GM12878 (cell line): ENCODE data around the gene FSTL4. TPM values are rescaled to one million over a fixed set of nuclear protein-coding genes. Genes with fewer than 3 reads are reported as not detected.

ENCODE experiments used
- ATAC-seq: fragments of 200-7000 bp; cut with Tn5 transposase; 3 replicates; pipeline ENCODE4 v1.9.1; 2020; ENCODE audit warnings: mild to moderate bottlenecking, moderate library complexity
- BruUV-seq: library from RNA; stranded (reverse); fragments of 400-500 nt; replicated peaks from 2 replicates; lab custom pipeline; 2021; lab: Mats Ljungman, UMichigan
- CTCF ChIA-PET: fragments of 300-600 bp; sonication (Branson Sonifier 250); formaldehyde crosslinking; extraction: SDS; loops from one replicate; lab custom pipeline; 2021; ENCODE audit warnings: inconsistent platforms; lab: Yijun Ruan, JAX
- POLR2A ChIA-PET: fragments of 350-600 bp; formaldehyde crosslinking; extraction: SDS; loops from one replicate; lab custom pipeline; 2021; ENCODE audit warnings: inconsistent platforms; lab: Charles Lee
- RAD21 ChIA-PET: fragments of 300-600 bp; sonication (Branson Sonifier 250); formaldehyde crosslinking; loops from one replicate; lab custom pipeline; 2023; ENCODE audit warnings: antibody characterized with exemption; ENCODE audit not compliant: unreplicated experiment; lab: Charles Lee
- SMC1A ChIA-PET: fragments of 300-600 bp; sonication (Branson Sonifier 250); formaldehyde crosslinking; loops from one replicate; lab custom pipeline; 2023; ENCODE audit not compliant: unreplicated experiment, uncharacterized antibody; lab: Charles Lee
- DNase-seq: peaks from one replicate; pipeline ENCODE4 v3.0.0-alpha.2; 2011; ENCODE audit warnings: low read depth, low spot score
- FAIRE-seq: peaks from 3 replicates; lab custom pipeline; 2011; peaks lifted over from hg19 to GRCh38; lab: Jason Lieb, UNC
- H2AFZ ChIP-seq: 2 replicates; pipeline ENCODE4 v1.6.0; 2011; ENCODE audit warnings: low read depth, low read length, control low read depth; ENCODE audit not compliant: control insufficient read depth
- H3K27ac ChIP-seq: 2 replicates; pipeline ENCODE4 v1.5.1; 2011; ENCODE audit warnings: control low read depth; ENCODE audit not compliant: control insufficient read depth, insufficient read depth
- H3K27me3 ChIP-seq, 2 experiments: replicated peaks in 1 of 2; 2 replicates each; pipeline versions ENCODE4 v1.6.0 to v1.6.1; 2011; ENCODE audit warnings: low read length in 1 of 2; ENCODE audit not compliant: control insufficient read depth in 2 of 2, insufficient read depth in 2 of 2
- H3K36me3 ChIP-seq, 2 experiments: 2 replicates each; pipeline ENCODE4 v1.5.1; 2011; ENCODE audit warnings: low read length in 1 of 2; ENCODE audit not compliant: control insufficient read depth in 2 of 2, insufficient read depth in 2 of 2
- H3K4me1 ChIP-seq: 2 replicates; pipeline ENCODE4 v1.6.1; 2011; ENCODE audit warnings: mild to moderate bottlenecking, low read length, moderate library complexity, mixed read lengths; ENCODE audit not compliant: control insufficient read depth, insufficient read depth
- H3K4me2 ChIP-seq: 2 replicates; pipeline ENCODE4 v1.6.0; 2011; ENCODE audit warnings: control low read depth; ENCODE audit not compliant: control insufficient read depth, insufficient read depth
- H3K4me3 ChIP-seq: fragments of 200-600 bp; sonication (generic); 2 replicates; pipeline ENCODE4 v1.5.1; 2016
- H3K79me2 ChIP-seq: 2 replicates; pipeline ENCODE4 v1.6.0; 2011; ENCODE audit warnings: low read length; ENCODE audit not compliant: control insufficient read depth, insufficient read depth
- H3K9ac ChIP-seq: 2 replicates; pipeline ENCODE4 v1.8.0; 2011; ENCODE audit warnings: low read length, control low read depth, mixed read lengths; ENCODE audit not compliant: control insufficient read depth, insufficient read depth
- H3K9me3 ChIP-seq: replicated peaks from 3 replicates; pipeline ENCODE4 v1.5.1; 2011; ENCODE audit warnings: mild to moderate bottlenecking, low read length; ENCODE audit not compliant: control insufficient read depth, insufficient read depth
- H4K20me1 ChIP-seq: 2 replicates; pipeline ENCODE4 v1.6.0; 2011; ENCODE audit not compliant: control insufficient read depth, insufficient read depth
- BCL11A ChIP-seq: IDR thresholded peaks from 2 replicates; pipeline ENCODE4 v1.6.1; 2011; ENCODE audit warnings: low read depth, low read length
- CHD4 ChIP-seq: fragments of 200-600 bp; sonication (generic); IDR thresholded peaks from 2 replicates; pipeline ENCODE4 v1.6.1; 2016; ENCODE audit warnings: mild to moderate bottlenecking
- EED ChIP-seq: sonication (generic); IDR thresholded peaks from 2 replicates; pipeline ENCODE4 v1.6.1; 2016; ENCODE audit warnings: antibody characterized with exemption, low read depth
- IKZF1 ChIP-seq: fragments of 450-650 bp; conservative IDR thresholded peaks from 2 replicates; pipeline ENCODE4 v1.6.1; 2017; ENCODE audit warnings: antibody characterized with exemption, mild to moderate bottlenecking
- IKZF2 ChIP-seq, 2 experiments: fragments of 450-650 bp; IDR thresholded peaks; 2 replicates each; pipeline ENCODE4 v1.6.1; 2017; ENCODE audit warnings: mild to moderate bottlenecking in 2 of 2, moderate library complexity in 2 of 2
- IRF4 ChIP-seq: IDR thresholded peaks from 2 replicates; pipeline ENCODE4 v1.6.1; 2011; ENCODE audit warnings: low read depth, low read length
- MEF2B ChIP-seq: fragments of 450-650 bp; IDR thresholded peaks from 2 replicates; pipeline ENCODE4 v1.6.1; 2018; ENCODE audit warnings: mild to moderate bottlenecking, moderate library complexity; ENCODE audit not compliant: partially characterized antibody, poor library complexity, severe bottlenecking
- NFIC ChIP-seq: IDR thresholded peaks from 2 replicates; pipeline ENCODE4 v1.6.1; 2012; ENCODE audit warnings: low read depth, mild to moderate bottlenecking, inconsistent platforms, low read length, moderate library complexity
- NRF1 ChIP-seq: conservative IDR thresholded peaks from 2 replicates; pipeline ENCODE4 v1.6.1; 2011; ENCODE audit warnings: mild to moderate bottlenecking, low read depth, low read length, improper control_type of control experiment
- RCOR1 ChIP-seq: conservative IDR thresholded peaks from 2 replicates; pipeline ENCODE4 v1.6.1; 2012; ENCODE audit warnings: low read depth, low read length, improper control_type of control experiment
- RUNX3 ChIP-seq: IDR thresholded peaks from 2 replicates; pipeline ENCODE4 v1.6.1; 2012; ENCODE audit warnings: low read length, inconsistent platforms
- SP1 ChIP-seq: IDR thresholded peaks from one replicate; pipeline ENCODE4 v1.6.1; 2011; ENCODE audit warnings: low read depth, low read length
- ZBTB11 ChIP-seq: fragments of 450-650 bp; formaldehyde crosslinking; IDR thresholded peaks from 2 replicates; pipeline ENCODE4 v1.5.0; 2022; ENCODE audit warnings: mild to moderate bottlenecking, missing genetic modification characterization
- WGBS: methylation state at CpG from one replicate; pipeline ENCODE4 v1.1.6; 2016; ENCODE audit warnings: low lambda C conversion rate; ENCODE audit not compliant: insufficient replicate concordance, insufficient coverage; ENCODE audit errors: missing lambda C conversion rate; 5-methylcytosine and 5-hydroxymethylcytosine counted together
- in situ Hi-C: fragments of 300-500 bp; cut with MboI; formaldehyde crosslinking; loops from 9 replicates; pipeline ENCODE4 v1.14.3; 2018; ENCODE audit warnings: mixed read lengths
- intact Hi-C: fragments of 100-400 bp; cut with micrococcal nuclease; formaldehyde crosslinking; loops from one replicate; pipeline ENCODE4 v1.14.2; 2022; ENCODE audit not compliant: unreplicated experiment
- polyA plus RNA-seq, 11 experiments: library from polyadenylated mRNA; depleted of rRNA in 4 of 11; unstranded in 6 of 11; stranded (reverse) in 5 of 11; fragments of >200 nt; fragmentation: Nextera tagmentation in 4 of 11; fragmentation: Illumina TruSeq in 1 of 11; extraction: Ambion mirVana in 4 of 11; extraction: Trizol in 1 of 11; gene quantifications; 1 replicate in 1 of 11; 2 replicates in 10 of 11; pipeline versions ENCODE4 v1.2.1 to v1.2.3, GENCODE V29; 2011 to 2016; ENCODE audit warnings: inconsistent platforms in 2 of 11, missing spikeins in 2 of 11, low read depth in 1 of 11
- total RNA-seq, 4 experiments: library from RNA; depleted of rRNA in 3 of 4; stranded (reverse); fragments of >200 nt in 3 of 4; fragmentation: Illumina TruSeq in 1 of 4; extraction: Trizol in 1 of 4; gene quantifications; 2 replicates each; pipeline versions ENCODE4 v1.2.1 to v1.2.3, GENCODE V29; 2013 to 2021

The FSTL4 gene
- total and polyA plus RNA-seq, 10 of the 15 experiments (the other 5 are each of a cell fraction or from before 2014, with no cell fraction given) = 0.01 to 0.79 (median 0.21) TPM; not detected in 6

- H3K27ac ChIP-seq = no peak overlapping the region
- H3K36me3 ChIP-seq = no peaks in the 10 kb centered on the region
- WGBS = 66% methylated on average over 4 of the region's 4 CpGs
- H3K9ac ChIP-seq = no peak overlapping the region
- no peak for DNase-seq
- ATAC-seq = no peak; the same call in 2 of the 3 replicates
- no peak overlapping the region for H3K4me3 ChIP-seq
- no peak for TF ChIP-seq MEF2B
- TF ChIP-seq, all 136 proteins: peak for 0
- H3K79me2 ChIP-seq = no peaks in the 10 kb centered on the region
- POLR2A ChIA-PET = interaction anchor here (0.5 kb wide), 1 partner anchor 331 kb away, joined by 5 read pairs; no protein-coding TSS in a partner anchor
- no TSS peak for BruUV-seq
- intact Hi-C loops = no loop called here
- H3K4me1 ChIP-seq = no peaks in the 10 kb centered on the region; the same call in 1 of the 2 replicates
- no peaks in the 10 kb centered on the region for H3K9me3 ChIP-seq
- CTCF ChIA-PET = interaction anchor here (0.5 to 0.9 kb wide), 2 partner anchors 16 to 108 kb away, joined by 4 to 5 read pairs; no protein-coding TSS in a partner anchor
- FAIRE-seq = peak; percentile 78
- no peak overlapping the region for H2AFZ ChIP-seq
- RAD21 ChIA-PET = no interaction called here
- H4K20me1 ChIP-seq = no peaks in the 10 kb centered on the region; the same call in 1 of the 2 replicates
- in situ Hi-C loops = no loop called here
- SMC1A ChIA-PET = interaction anchor here (0.6 to 1.5 kb wide), 2 partner anchors 21 to 90 kb away, joined by 3 read pairs; no protein-coding TSS in a partner anchor
- H3K27me3 ChIP-seq = no peaks in the 10 kb centered on the region; a peak in 1 of 4 replicates
- H3K4me2 ChIP-seq = no peak overlapping the region
Observed at GRCh38 chr5:133531594-133531993, 80.7 kb downstream of the FSTL4 start.

GRCh38 chr5:133531178-133531577, 81.2 kb downstream of the FSTL4 start:
- BruUV-seq = no TSS peak
- no peaks in the 10 kb centered on the region; the same call in 1 of the 2 replicates for H4K20me1 ChIP-seq
- no peak overlapping the region for H3K9ac ChIP-seq
- ATAC-seq = peak; percentile 92
- no peaks in the 10 kb centered on the region; a peak in 1 of 4 replicates for H3K27me3 ChIP-seq
- no peaks in the 10 kb centered on the region for H3K9me3 ChIP-seq
- in situ Hi-C loops (no loop called here), intact Hi-C loops (no loop called here)
- CTCF ChIA-PET = interaction anchor here (0.5 to 0.9 kb wide), 2 partner anchors 16 to 108 kb away, joined by 4 to 5 read pairs; no protein-coding TSS in a partner anchor
- no peak overlapping the region for H2AFZ ChIP-seq
- no peak for DNase-seq
- no peaks in the 10 kb centered on the region; the same call in 1 of the 2 replicates for H3K4me1 ChIP-seq
- no peak overlapping the region for H3K4me2 ChIP-seq
- H3K36me3 ChIP-seq = no peaks in the 10 kb centered on the region
- H3K79me2 ChIP-seq = no peaks in the 10 kb centered on the region
- SMC1A ChIA-PET = interaction anchor here (1.5 kb wide), 1 partner anchor 21 kb away, joined by 3 read pairs; no protein-coding TSS in a partner anchor
- 0% methylated on average over 4 of the region's 4 CpGs for WGBS
- POLR2A ChIA-PET = interaction anchor here (0.5 kb wide), 1 partner anchor 331 kb away, joined by 5 read pairs; no protein-coding TSS in a partner anchor
- no peak for FAIRE-seq
- H3K4me3 ChIP-seq = no peak overlapping the region
- H3K27ac ChIP-seq = no peak overlapping the region
- RAD21 ChIA-PET = no interaction called here
- 0 out of 2 replicates have a peak, but pooled peaks have one; percentile 35 for TF ChIP-seq IKZF1
- peak; percentile 25 to 52; a peak in 1 of 4 replicates for TF ChIP-seq IKZF2 (IDR thresholded peaks at IDR 0.05)
- peak; percentile 70; the same call in 1 of the 2 replicates for TF ChIP-seq NFIC
- TF ChIP-seq CHD4 = no peak
- 0 out of 2 replicates have a peak, but pooled peaks have one; percentile 34 for TF ChIP-seq IRF4
- TF ChIP-seq RCOR1 = no peak
- no peak for TF ChIP-seq SP1
- peak; percentile 91 for TF ChIP-seq EED
- no peak for TF ChIP-seq NRF1
- TF ChIP-seq ZBTB11 (CRISPR knock-in tag) = no peak
- peak; percentile 47; the same call in 1 of the 2 replicates for TF ChIP-seq BCL11A
- peak; percentile 92 for TF ChIP-seq RUNX3
